OCI-LY7 (cell line): ENCODE results near the gene NAT8. TPM values are rescaled to one million over a fixed set of nuclear protein-coding genes. Genes with fewer than 3 reads are reported as not detected.
A peak's percentile ranks its signal among the peaks of the same experiment; 100 is the strongest.
"Not testable (repeated sequence)": the region's sequence is repeated elsewhere in the genome, so short reads cannot be mapped to it uniquely, and the experiment has no call there.

ENCODE experiments used
- BruUV-seq: library from RNA; stranded (reverse); fragments of 400-500 nt; replicated peaks from 2 replicates; lab custom pipeline; 2021; lab: Mats Ljungman, UMichigan
- CTCF ChIA-PET: fragments of 300-600 bp; sonication (Branson Sonifier 250); formaldehyde crosslinking; loops from one replicate; lab custom pipeline; 2022; ENCODE audit warnings: antibody characterized with exemption; ENCODE audit not compliant: unreplicated experiment; lab: Charles Lee
- POLR2A ChIA-PET: fragments of 300-600 bp; sonication (Branson Sonifier 250); formaldehyde crosslinking; loops from one replicate; lab custom pipeline; 2022; ENCODE audit warnings: antibody characterized with exemption; lab: Charles Lee
- DNase-seq: peaks from one replicate; pipeline ENCODE4 v3.0.0-alpha.2; 2015; ENCODE audit warnings: low spot score
- H2AFZ ChIP-seq: fragments of 200-600 bp; sonication (generic), shearing (Covaris generic); 2 replicates; pipeline ENCODE4 v1.6.1; 2014; ENCODE audit warnings: mild to moderate bottlenecking, antibody characterized with exemption, low read length, moderate library complexity
- H3K27ac ChIP-seq: fragments of 200-600 bp; sonication (generic); 2 replicates; pipeline ENCODE4 v1.5.1; 2014; ENCODE audit warnings: mixed run types, low read depth, mild to moderate bottlenecking, moderate library complexity, low read length, inconsistent platforms; ENCODE audit not compliant: poor library complexity, severe bottlenecking
- H3K36me3 ChIP-seq: fragments of 200-600 bp; sonication (generic); 2 replicates; pipeline ENCODE4 v1.6.1; 2014; ENCODE audit warnings: mild to moderate bottlenecking, antibody characterized with exemption, low read length, moderate library complexity, mixed read lengths; ENCODE audit not compliant: insufficient read depth
- H3K4me1 ChIP-seq: fragments of 200-600 bp; sonication (generic); 2 replicates; pipeline ENCODE4 v1.5.1; 2014; ENCODE audit warnings: mild to moderate bottlenecking, low read length; ENCODE audit not compliant: insufficient read depth, poor library complexity, severe bottlenecking
- H3K4me2 ChIP-seq: fragments of 200-600 bp; sonication (generic); 2 replicates; pipeline ENCODE4 v1.6.1; 2014; ENCODE audit warnings: mild to moderate bottlenecking, low read length
- H3K4me3 ChIP-seq: fragments of 200-600 bp; sonication (generic); 2 replicates; pipeline ENCODE4 v1.5.1; 2014; ENCODE audit warnings: mild to moderate bottlenecking, low read depth, low read length; ENCODE audit not compliant: poor library complexity, severe bottlenecking
- H3K79me2 ChIP-seq: fragments of 200-600 bp; sonication (generic); 2 replicates; pipeline ENCODE4 v1.6.1; 2016; ENCODE audit warnings: low read depth, mild to moderate bottlenecking, low read length, moderate library complexity, mixed read lengths; ENCODE audit not compliant: insufficient read depth
- H3K9me2 ChIP-seq: fragments of 200-600 bp; sonication (generic); 2 replicates; pipeline ENCODE4 v1.6.1; 2016; ENCODE audit warnings: mild to moderate bottlenecking, low read length, mixed read lengths; ENCODE audit not compliant: insufficient read depth
- H3K9me3 ChIP-seq: fragments of 200-600 bp; sonication (generic); 2 replicates; pipeline ENCODE4 v1.6.1; 2014; ENCODE audit warnings: mild to moderate bottlenecking, mixed run types, low read length, mixed read lengths
- H4K20me1 ChIP-seq: fragments of 200-600 bp; sonication (generic); 2 replicates; pipeline ENCODE4 v1.6.1; 2014; ENCODE audit warnings: mild to moderate bottlenecking, antibody characterized with exemption, low read length, moderate library complexity, mixed read lengths; ENCODE audit not compliant: insufficient read depth
- EZH2phosphoT487 ChIP-seq: fragments of 200-600 bp; sonication (generic); IDR thresholded peaks from 2 replicates; pipeline ENCODE4 v1.6.1; 2018; ENCODE audit warnings: low read depth, borderline replicate concordance, mild to moderate bottlenecking, mixed run types, antibody characterized with exemption, low read length, moderate library complexity, mixed read lengths
- intact Hi-C: fragments of 100-400 bp; cut with micrococcal nuclease; formaldehyde crosslinking; loops from one replicate; pipeline ENCODE4 v1.10.0; 2022; ENCODE audit not compliant: unreplicated experiment
- total RNA-seq, 2 experiments: library from RNA; depleted of rRNA in 1 of 2; stranded (reverse); fragments of >200 nt in 1 of 2; shearing (Covaris generic) in 1 of 2; gene quantifications; 2 replicates each; pipeline ENCODE4 v1.2.3, GENCODE V29; 2014 to 2022
- TF ChIP-seq, protein P1 (sequence below): fragments of 200-600 bp; sonication (generic); conservative IDR thresholded peaks from 2 replicates; pipeline ENCODE4 v1.5.1; 2014; ENCODE audit warnings: mild to moderate bottlenecking, antibody characterized with exemption, low read length, moderate library complexity, mixed read lengths

The NAT8 gene
- total RNA-seq, 2 experiments from 2014 or later = not detected

DNA sequence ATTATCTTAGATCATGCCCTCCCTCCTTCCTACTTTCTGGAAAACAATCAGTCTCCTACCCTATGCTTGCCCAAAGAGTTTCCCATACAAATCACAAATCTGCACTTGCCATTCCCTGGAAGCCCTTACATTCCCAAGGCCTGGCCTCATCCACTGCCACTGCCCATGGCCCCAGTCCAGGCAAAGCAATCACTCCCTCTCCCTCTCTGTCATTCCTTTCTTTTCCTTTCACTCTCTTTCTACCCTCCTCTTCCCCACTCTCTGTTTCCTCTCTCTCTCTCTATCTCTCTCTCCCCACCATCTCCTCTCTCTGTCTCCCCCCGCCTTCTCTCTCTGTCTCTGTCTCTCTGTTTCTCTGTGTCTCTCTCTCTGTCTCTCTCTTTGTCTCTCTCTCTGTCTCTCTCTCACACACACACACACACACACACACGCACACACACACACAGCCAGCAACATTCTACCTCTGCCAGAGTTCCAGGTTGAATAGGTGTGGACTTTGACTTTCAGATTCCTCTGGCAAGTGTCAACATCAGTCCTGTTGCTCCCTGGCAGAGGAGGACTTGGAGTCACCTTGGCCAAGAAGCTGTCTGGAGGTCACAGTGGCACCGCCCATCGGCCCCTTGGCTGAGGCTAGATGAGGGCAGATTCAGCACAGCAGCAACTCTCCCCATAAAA lies 43.7 kb upstream of the NAT8 start:
- Histone ChIP-seq H2AFZ (no peak overlapping the region), H3K4me1 (no peaks in the 10 kb centered on the region), H3K27ac (no peak overlapping the region), H4K20me1 (no peaks in the 10 kb centered on the region), H3K9me2 (no peaks in the 10 kb centered on the region), H3K79me2 (no peaks in the 10 kb centered on the region), H3K4me3 (no peak overlapping the region), H3K36me3 (no peaks in the 10 kb centered on the region), H3K9me3 (no peaks in the 10 kb centered on the region), H3K4me2 (no peak overlapping the region)
- TF ChIP-seq EZH2phosphoT487 = no peak
- TF ChIP-seq, protein P1, sequence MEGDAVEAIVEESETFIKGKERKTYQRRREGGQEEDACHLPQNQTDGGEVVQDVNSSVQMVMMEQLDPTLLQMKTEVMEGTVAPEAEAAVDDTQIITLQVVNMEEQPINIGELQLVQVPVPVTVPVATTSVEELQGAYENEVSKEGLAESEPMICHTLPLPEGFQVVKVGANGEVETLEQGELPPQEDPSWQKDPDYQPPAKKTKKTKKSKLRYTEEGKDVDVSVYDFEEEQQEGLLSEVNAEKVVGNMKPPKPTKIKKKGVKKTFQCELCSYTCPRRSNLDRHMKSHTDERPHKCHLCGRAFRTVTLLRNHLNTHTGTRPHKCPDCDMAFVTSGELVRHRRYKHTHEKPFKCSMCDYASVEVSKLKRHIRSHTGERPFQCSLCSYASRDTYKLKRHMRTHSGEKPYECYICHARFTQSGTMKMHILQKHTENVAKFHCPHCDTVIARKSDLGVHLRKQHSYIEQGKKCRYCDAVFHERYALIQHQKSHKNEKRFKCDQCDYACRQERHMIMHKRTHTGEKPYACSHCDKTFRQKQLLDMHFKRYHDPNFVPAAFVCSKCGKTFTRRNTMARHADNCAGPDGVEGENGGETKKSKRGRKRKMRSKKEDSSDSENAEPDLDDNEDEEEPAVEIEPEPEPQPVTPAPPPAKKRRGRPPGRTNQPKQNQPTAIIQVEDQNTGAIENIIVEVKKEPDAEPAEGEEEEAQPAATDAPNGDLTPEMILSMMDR = no peak
- BruUV-seq = no TSS peak
- no peak for DNase-seq
- intact Hi-C loops = no loop called here
- CTCF ChIA-PET = no interaction called here
- POLR2A ChIA-PET = no interaction called here

DNA sequence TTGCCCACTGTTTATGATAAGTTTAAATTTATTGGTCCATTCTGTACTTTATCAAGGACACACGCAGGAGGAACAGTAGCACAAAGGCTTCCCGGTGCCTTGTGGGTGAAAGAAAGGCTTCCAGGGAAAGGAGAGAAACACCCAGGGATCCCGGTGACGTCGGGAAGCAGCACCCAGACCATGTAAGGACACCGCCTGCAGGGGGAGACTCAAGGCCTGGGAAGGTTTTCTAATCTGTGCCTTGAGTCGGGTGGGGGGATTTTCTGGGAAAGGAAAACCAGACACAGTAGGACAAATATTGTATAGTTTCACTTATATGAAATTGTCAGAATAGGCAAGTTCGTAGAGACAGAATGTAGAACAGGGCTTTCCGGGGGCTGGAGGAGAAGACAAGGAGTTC lies 42.7 kb upstream of the NAT8 start:
- H4K20me1 ChIP-seq, DNase-seq, CTCF ChIA-PET, intact Hi-C loops, POLR2A ChIA-PET, H3K79me2 ChIP-seq, H3K4me1 ChIP-seq, H3K36me3 ChIP-seq, H3K9me3 ChIP-seq, H3K9me2 ChIP-seq, H2AFZ ChIP-seq, H3K4me2 ChIP-seq, H3K4me3 ChIP-seq, BruUV-seq, H3K27ac ChIP-seq: not testable (repeated sequence)
- TF ChIP-seq, protein P1 = 0 out of 2 replicates have a peak, but pooled peaks have one; percentile 14

DNA sequence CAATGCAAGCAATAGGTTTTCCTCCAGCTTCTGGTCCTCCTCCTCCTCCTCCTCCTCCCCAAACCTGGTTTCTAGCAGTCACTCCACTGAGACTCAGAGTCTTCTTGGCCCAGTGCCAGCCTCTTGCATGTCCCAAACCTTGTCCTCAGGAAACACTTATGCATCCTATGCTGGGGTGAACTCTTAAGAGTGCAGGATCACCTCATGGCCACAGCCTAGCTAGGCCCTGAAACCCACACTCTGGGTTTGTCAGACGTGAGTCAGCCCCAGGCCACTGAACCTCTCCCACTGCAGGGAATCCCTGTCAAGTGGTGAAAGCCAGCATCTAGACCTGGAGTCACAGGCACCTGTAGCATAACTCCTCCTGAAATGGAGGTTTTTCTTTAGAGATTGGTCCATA lies 42.1 kb upstream of the NAT8 start:
- H3K36me3 ChIP-seq, H3K9me3 ChIP-seq, POLR2A ChIA-PET, H3K4me3 ChIP-seq, H3K4me2 ChIP-seq, intact Hi-C loops, H3K4me1 ChIP-seq, H3K9me2 ChIP-seq, H2AFZ ChIP-seq, H3K27ac ChIP-seq, CTCF ChIA-PET, H4K20me1 ChIP-seq, BruUV-seq, DNase-seq, H3K79me2 ChIP-seq: not testable (repeated sequence)
